Glutamatergic neuron (in vitro differentiated cells): Measurements from ENCODE around the gene CDK4. TPM values are rescaled to one million over a fixed set of nuclear protein-coding genes. Genes with fewer than 3 reads are reported as not detected.

ENCODE experiments used
- DNase-seq: peaks from one replicate; pipeline ENCODE4 v3.0.0; 2022
- H3K27ac Mint-ChIP-seq: one replicate; pipeline ENCODE4 v1.8.0; 2020; ENCODE audit warnings: mild to moderate bottlenecking, mixed read lengths, inconsistent platforms; ENCODE audit not compliant: unreplicated experiment
- H3K27me3 Mint-ChIP-seq: one replicate; pipeline ENCODE4 v1.8.0; 2020; ENCODE audit warnings: mild to moderate bottlenecking, moderate library complexity, mixed read lengths, inconsistent platforms; ENCODE audit not compliant: unreplicated experiment
- H3K36me3 Mint-ChIP-seq: one replicate; pipeline ENCODE4 v1.8.0; 2020; ENCODE audit warnings: mild to moderate bottlenecking, mixed read lengths, inconsistent platforms; ENCODE audit not compliant: unreplicated experiment
- H3K4me1 Mint-ChIP-seq: one replicate; pipeline ENCODE4 v1.8.0; 2020; ENCODE audit warnings: mild to moderate bottlenecking, low read depth, mixed read lengths, inconsistent platforms; ENCODE audit not compliant: unreplicated experiment
- H3K4me3 Mint-ChIP-seq: one replicate; pipeline ENCODE4 v1.8.0; 2020; ENCODE audit warnings: mild to moderate bottlenecking, mixed read lengths, inconsistent platforms; ENCODE audit not compliant: unreplicated experiment
- H3K9me3 Mint-ChIP-seq: one replicate; pipeline ENCODE4 v1.8.0; 2020; ENCODE audit warnings: mild to moderate bottlenecking, moderate library complexity, mixed read lengths, inconsistent platforms; ENCODE audit not compliant: unreplicated experiment
- total RNA-seq: library from RNA; stranded (reverse); fragmentation: NEBNext Ultra II Directional; extraction: Animal tissue kit (Norgen Biotek cat#: 25700); gene quantifications from one replicate; pipeline ENCODE4 v1.2.1, GENCODE V29; 2021; ENCODE audit not compliant: unreplicated experiment
- TF ChIP-seq, protein P1 (sequence below): fragments of 200-600 bp; sonication (generic); IDR thresholded peaks from one replicate; pipeline ENCODE4 v1.5.0; 2021; ENCODE audit not compliant: partially characterized antibody, unreplicated experiment

CDK4 gene
- total RNA-seq, 1 donor from 2014 or later, result 123 TPM

DNA sequence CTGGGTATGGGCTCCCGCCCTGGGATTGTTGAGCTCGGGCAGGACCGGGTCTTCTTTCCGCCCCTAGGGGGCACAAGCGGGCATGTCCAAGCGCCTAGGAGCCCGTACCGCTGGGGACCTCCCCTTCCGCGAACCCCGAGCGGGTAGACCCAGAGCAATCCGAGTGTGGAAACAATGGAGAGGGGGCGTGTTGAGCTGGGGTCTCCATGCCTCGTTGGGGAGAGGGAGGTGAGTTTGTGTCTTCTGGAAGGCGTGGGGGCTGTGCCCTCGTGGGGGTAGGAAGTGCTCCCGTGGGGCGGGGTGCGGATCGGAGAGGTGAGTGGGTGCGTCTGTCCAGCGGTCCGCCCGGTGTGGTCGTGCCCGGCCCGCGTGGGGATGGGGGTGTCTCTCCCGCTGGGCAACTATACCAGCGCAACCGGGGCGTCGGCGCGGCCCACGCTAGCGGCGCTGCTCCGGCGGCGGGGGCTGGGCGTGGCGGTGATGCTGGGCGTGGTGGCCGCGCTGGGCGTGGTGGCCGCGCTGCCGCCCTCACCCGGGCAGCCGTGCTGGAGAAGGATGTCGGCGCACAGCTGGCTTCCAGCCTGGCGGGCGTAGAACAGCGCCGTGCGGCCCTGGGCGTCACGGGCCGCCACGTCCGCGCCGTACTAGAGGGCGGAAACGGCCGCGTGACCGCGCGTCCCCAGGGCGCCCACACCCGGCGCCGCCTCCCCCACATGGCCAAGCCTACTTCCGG is 25.8 kb downstream of the CDK4 start:
- Mint-ChIP-seq H3K4me1 (peaks cover 12% of the 10 kb centered on the region), H3K4me3 (peak overlapping the region; percentile 95), H3K36me3 (peaks cover 15% of the 10 kb centered on the region), H3K27me3 (peaks cover 31% of the 10 kb centered on the region), H3K27ac (peak overlapping the region; percentile 88), H3K9me3 (peaks cover 15% of the 10 kb centered on the region)
- TF ChIP-seq, protein P1, sequence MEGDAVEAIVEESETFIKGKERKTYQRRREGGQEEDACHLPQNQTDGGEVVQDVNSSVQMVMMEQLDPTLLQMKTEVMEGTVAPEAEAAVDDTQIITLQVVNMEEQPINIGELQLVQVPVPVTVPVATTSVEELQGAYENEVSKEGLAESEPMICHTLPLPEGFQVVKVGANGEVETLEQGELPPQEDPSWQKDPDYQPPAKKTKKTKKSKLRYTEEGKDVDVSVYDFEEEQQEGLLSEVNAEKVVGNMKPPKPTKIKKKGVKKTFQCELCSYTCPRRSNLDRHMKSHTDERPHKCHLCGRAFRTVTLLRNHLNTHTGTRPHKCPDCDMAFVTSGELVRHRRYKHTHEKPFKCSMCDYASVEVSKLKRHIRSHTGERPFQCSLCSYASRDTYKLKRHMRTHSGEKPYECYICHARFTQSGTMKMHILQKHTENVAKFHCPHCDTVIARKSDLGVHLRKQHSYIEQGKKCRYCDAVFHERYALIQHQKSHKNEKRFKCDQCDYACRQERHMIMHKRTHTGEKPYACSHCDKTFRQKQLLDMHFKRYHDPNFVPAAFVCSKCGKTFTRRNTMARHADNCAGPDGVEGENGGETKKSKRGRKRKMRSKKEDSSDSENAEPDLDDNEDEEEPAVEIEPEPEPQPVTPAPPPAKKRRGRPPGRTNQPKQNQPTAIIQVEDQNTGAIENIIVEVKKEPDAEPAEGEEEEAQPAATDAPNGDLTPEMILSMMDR, result peak; percentile 78
- peak; percentile 89 for DNase-seq

DNA sequence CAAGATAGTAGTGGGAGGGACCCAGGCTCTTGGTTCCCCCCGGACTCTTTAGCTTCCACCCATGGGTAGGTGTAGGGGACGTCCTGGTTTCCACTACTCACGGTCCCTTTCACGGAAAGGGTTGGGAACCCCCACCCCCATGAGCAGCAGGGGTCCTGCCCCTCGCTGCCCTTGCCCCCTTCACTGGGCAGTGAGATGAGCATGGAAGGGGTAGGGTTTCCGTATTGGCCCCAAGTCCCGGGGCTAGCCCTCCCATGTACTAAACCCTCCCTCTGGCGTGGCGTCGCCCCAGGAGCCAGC is 26.3 kb downstream of the CDK4 start:
- TF ChIP-seq, protein P1, result no peak
- DNase-seq, result no peak
- Mint-ChIP-seq H3K4me1 (peaks cover 12% of the 10 kb centered on the region), H3K4me3 (no peak overlapping the region), H3K27me3 (peaks cover 27% of the 10 kb centered on the region), H3K36me3 (peaks cover 14% of the 10 kb centered on the region), H3K27ac (no peak overlapping the region), H3K9me3 (peaks cover 16% of the 10 kb centered on the region)

DNA sequence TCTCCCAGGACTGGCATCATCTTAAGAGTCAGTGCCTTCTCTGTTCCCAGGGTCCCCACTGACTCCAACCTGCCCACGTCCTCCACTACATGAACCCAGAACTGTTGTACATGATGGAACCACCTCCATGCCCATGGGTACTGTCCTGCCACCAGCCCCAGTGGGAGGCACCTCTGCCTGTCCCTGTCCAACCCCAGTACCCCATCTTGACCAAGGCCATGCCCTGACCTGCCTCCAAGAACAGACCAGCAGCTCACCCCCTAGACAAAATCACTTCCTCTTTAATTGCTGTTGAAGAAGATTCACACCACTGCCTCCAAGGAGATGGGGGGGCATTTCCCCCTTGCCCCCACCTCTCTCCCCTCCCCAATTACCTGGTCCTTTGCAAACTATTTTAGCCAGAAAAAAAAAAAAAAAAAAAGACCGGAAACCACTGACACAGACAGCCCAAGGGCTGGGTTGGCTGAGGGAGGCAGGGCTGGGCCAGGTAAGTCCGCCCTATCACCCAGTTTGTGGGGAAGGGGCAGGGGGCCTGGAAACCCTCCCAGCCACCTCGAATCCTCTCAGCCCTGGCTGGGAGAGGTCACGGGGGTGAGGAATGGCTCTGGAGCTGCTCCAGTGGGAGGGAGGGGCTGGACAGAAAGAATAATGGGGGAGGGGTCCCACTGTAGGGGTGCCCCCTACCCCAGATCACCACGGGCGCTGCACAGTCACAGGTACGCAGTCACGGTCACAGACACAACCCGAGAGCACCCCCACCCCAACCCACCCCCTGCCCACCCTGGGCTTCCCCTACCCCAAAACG is 27.0 kb downstream of the CDK4 start:
- Mint-ChIP-seq H3K27ac (no peak overlapping the region), H3K4me3 (peak overlapping the region; percentile 38)
- DNase-seq, result no peak

GRCh38 chr12:57724003-57724935 is 27.8 kb downstream of the CDK4 start:
- Mint-ChIP-seq H3K36me3 (peaks cover 17% of the 10 kb centered on the region), H3K9me3 (peaks cover 19% of the 10 kb centered on the region), H3K4me1 (peaks cover 12% of the 10 kb centered on the region), H3K27ac (no peak overlapping the region), H3K4me3 (no peak overlapping the region), H3K27me3 (peaks cover 19% of the 10 kb centered on the region)
- DNase-seq, result no peak
- TF ChIP-seq, protein P1, result no peak

More for the DNA sequence above, 27.0 kb downstream of the CDK4 start:
- Mint-ChIP-seq H3K4me1 (peaks cover 12% of the 10 kb centered on the region), H3K36me3 (peaks cover 14% of the 10 kb centered on the region), H3K27me3 (peaks cover 24% of the 10 kb centered on the region), H3K9me3 (peaks cover 16% of the 10 kb centered on the region)
- TF ChIP-seq, protein P1, result no peak
